Tibial artery (tissue), 4 donors: ENCODE measurements around the gene ROR1.

ENCODE experiments used
- DNase-seq, 2 donors: peaks; one replicate each; pipeline ENCODE4 v3.0.0-alpha.2; 2019
- H3K27ac ChIP-seq, 2 donors: fragments of 200-600 bp; sonication (generic) in 1 of 2; 1 replicate in 1 of 2; 2 replicates in 1 of 2; pipeline ENCODE4 v1.5.1; 2018 to 2019; ENCODE audit warnings: mild to moderate bottlenecking in 1 of 2
- H3K27me3 ChIP-seq, 2 donors: fragments of 200-600 bp; sonication (generic) in 1 of 2; one replicate each; pipeline versions ENCODE4 v1.5.1 to v1.6.0; 2016 to 2019
- H3K36me3 ChIP-seq, 3 donors: fragments of 200-600 bp; sonication (generic) in 2 of 3; one replicate each; pipeline ENCODE4 v1.5.1; 2016 to 2019; ENCODE audit warnings: mild to moderate bottlenecking in 2 of 3
- H3K4me1 ChIP-seq, 4 donors: fragments of 200-600 bp; sonication (generic) in 2 of 4; 1 replicate in 3 of 4; 2 replicates in 1 of 4; pipeline ENCODE4 v1.5.1; 2016 to 2019
- H3K4me3 ChIP-seq, 2 donors: fragments of 200-600 bp; sonication (generic) in 1 of 2; 1 replicate in 1 of 2; 2 replicates in 1 of 2; pipeline ENCODE4 v1.5.1; 2018 to 2019; ENCODE audit warnings: mild to moderate bottlenecking in 2 of 2
- H3K9me3 ChIP-seq, 3 donors: fragments of 200-600 bp; sonication (generic) in 1 of 3; one replicate each; pipeline ENCODE4 v1.5.1; 2016 to 2019
- intact Hi-C: fragments of 100-400 bp; cut with DNase I; formaldehyde crosslinking; loops from one replicate; pipeline ENCODE4 v1.15.0; 2023; ENCODE audit warnings: low total_unique reads
- TF ChIP-seq, protein P1 (sequence below), 2 experiments: fragments of 200-600 bp in 1 of 2; fragments of 450-650 bp in 1 of 2; IDR thresholded peaks; one replicate each; pipeline ENCODE4 v1.5.1; 2017 to 2019; ENCODE audit warnings: antibody characterized with exemption in 2 of 2, mild to moderate bottlenecking in 1 of 2, moderate library complexity in 1 of 2

ROR1 gene

DNA sequence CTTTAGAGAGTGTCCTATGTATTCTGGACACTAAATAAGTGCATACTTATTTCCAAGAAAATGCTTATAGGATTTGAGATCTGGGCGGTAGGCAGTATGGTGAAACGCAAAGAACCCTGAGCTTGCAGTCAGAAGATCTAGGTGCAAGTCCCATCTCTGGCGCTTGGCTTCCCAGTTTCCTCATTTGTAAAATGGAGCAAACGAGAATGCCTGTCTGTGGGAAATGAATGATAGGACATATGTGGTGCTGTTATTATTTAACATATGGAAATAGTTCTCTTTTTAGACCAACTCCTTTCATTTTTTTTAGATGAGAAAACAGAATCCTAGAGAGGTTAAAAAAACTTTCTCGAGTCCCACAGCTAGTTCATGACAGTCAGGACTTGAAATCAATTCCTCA, 25.2 kb upstream of the ROR1 start:
- no peaks in the 10 kb centered on the region for H3K36me3 ChIP-seq
- peaks cover 0 to 27% (median 9%) of the 10 kb centered on the region in 4 donors for H3K4me1 ChIP-seq
- H3K27me3 ChIP-seq = no peaks in the 10 kb centered on the region
- intact Hi-C loops = no loop called here
- H3K4me3 ChIP-seq = no peak overlapping the region
- TF ChIP-seq, protein P1, sequence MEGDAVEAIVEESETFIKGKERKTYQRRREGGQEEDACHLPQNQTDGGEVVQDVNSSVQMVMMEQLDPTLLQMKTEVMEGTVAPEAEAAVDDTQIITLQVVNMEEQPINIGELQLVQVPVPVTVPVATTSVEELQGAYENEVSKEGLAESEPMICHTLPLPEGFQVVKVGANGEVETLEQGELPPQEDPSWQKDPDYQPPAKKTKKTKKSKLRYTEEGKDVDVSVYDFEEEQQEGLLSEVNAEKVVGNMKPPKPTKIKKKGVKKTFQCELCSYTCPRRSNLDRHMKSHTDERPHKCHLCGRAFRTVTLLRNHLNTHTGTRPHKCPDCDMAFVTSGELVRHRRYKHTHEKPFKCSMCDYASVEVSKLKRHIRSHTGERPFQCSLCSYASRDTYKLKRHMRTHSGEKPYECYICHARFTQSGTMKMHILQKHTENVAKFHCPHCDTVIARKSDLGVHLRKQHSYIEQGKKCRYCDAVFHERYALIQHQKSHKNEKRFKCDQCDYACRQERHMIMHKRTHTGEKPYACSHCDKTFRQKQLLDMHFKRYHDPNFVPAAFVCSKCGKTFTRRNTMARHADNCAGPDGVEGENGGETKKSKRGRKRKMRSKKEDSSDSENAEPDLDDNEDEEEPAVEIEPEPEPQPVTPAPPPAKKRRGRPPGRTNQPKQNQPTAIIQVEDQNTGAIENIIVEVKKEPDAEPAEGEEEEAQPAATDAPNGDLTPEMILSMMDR (IDR thresholded peaks at IDR 0.05) = no peak
- no peaks in the 10 kb centered on the region for H3K9me3 ChIP-seq
- DNase-seq = no peak
- no peak overlapping the region for H3K27ac ChIP-seq

DNA sequence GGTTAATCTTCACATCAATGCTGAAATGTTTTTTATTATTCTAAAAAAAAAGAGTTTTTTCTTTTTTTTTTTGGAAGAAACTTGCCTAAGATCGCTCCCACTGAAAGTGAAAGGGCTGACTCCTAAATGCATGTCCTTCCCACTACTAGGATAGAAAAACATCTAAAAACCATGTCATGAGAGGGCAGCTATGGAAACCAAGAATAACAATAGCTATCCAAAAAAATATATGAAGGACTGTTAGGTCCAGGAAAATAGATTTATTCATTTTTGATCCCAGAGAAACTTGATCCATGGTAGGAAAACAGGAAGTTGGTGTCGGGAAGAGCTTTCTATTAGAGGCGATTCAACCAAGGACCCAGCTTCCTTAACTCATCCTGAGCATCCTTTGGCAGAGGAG, 23.1 kb upstream of the ROR1 start:
- peak overlapping the region; percentile 31 to 39 for H3K4me3 ChIP-seq
- intact Hi-C loops = no loop called here
- DNase-seq = no peak

DNA sequence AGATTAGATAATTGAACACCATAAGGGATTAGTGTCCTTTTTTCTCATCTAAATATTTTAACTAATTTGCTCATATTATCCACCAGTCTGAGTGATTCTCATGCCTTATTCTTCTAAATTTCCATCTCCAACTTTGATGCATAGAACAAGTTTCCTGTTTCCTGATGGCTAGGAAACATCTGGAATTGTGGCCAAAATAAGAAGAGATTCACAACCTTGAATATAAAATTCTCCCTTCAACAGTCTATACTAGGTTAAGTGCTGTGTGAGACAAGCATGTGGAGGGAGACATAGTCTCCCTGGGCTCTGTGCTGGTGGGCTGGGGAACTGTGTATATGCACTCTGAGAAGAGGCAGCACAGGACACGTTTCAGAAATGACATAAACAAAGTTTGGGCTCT, 21.6 kb upstream of the ROR1 start:
- no peaks in the 10 kb centered on the region for H3K27me3 ChIP-seq
- no peak overlapping the region for H3K27ac ChIP-seq
- intact Hi-C loops = no loop called here
- no peaks in the 10 kb centered on the region for H3K9me3 ChIP-seq
- TF ChIP-seq, protein P1 (IDR thresholded peaks at IDR 0.05) = no peak
- no peak overlapping the region for H3K4me3 ChIP-seq
- H3K36me3 ChIP-seq = no peaks in the 10 kb centered on the region
- H3K4me1 ChIP-seq = peaks cover 0 to 17% (median 8%) of the 10 kb centered on the region in 4 donors
- DNase-seq = no peak

More for the DNA sequence above, 23.1 kb upstream of the ROR1 start:
- TF ChIP-seq, protein P1 (IDR thresholded peaks at IDR 0.05) = no peak
- H3K27ac ChIP-seq = peak overlapping the region in 1 of 2 donors; percentile 36
- H3K36me3 ChIP-seq = no peaks in the 10 kb centered on the region
- H3K4me1 ChIP-seq = peaks cover 0 to 27% (median 9%) of the 10 kb centered on the region in 4 donors
- H3K9me3 ChIP-seq = no peaks in the 10 kb centered on the region
- no peaks in the 10 kb centered on the region for H3K27me3 ChIP-seq

DNA sequence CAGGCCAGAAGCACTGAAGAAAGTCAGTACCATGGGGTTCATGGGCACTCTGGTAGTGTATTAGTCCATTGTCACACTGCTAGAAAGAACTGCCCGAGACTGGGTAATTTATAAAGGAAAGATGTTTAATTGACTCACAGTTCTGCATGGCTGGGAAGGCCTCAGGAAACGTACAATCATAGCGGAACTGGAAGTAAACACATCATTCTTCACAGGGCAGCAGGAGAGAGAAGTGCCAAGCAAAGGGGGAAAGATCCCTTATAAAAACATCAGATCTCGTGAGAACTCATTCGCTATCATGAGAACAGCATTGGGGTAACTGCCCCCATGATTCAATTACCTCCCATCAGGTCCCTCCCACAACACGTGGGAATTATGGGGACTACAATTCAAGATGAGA, 20.2 kb upstream of the ROR1 start:
- DNase-seq = no peak
- TF ChIP-seq, protein P1 (IDR thresholded peaks at IDR 0.05) = no peak
- no peaks in the 10 kb centered on the region for H3K27me3 ChIP-seq
- H3K9me3 ChIP-seq = no peaks in the 10 kb centered on the region
- no peak overlapping the region for H3K4me3 ChIP-seq
- intact Hi-C loops = no loop called here
- peaks cover 0 to 10% (median 3%) of the 10 kb centered on the region in 4 donors for H3K4me1 ChIP-seq
- no peaks in the 10 kb centered on the region for H3K36me3 ChIP-seq
- H3K27ac ChIP-seq = no peak overlapping the region

DNA sequence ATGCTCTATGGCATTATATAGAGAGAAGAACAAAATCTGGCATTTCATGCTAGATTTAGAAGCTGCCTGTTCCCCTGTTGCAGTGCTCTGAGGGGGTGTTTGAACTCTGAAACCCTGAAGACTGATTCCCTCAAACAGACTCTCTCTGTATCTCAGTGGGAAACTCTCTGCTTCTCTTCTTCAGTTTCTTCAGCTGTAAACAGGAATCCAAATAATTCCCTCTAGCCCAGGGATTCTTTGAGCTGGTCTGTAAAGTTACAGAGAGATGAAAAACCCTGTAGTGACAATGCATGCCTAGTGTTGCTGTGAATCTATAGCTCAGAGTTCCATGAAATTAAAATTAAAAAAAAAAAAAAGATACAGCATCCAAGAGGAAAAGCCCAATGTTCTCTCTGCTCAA, 17.0 kb upstream of the ROR1 start:
- H3K9me3 ChIP-seq = no peaks in the 10 kb centered on the region
- H3K4me1 ChIP-seq = no peaks in the 10 kb centered on the region
- H3K27me3 ChIP-seq = no peaks in the 10 kb centered on the region
- H3K36me3 ChIP-seq = no peaks in the 10 kb centered on the region
- no peak for DNase-seq
- intact Hi-C loops = no loop called here
- H3K27ac ChIP-seq = no peak overlapping the region
- TF ChIP-seq, protein P1 (IDR thresholded peaks at IDR 0.05) = no peak
- no peak overlapping the region for H3K4me3 ChIP-seq

DNA sequence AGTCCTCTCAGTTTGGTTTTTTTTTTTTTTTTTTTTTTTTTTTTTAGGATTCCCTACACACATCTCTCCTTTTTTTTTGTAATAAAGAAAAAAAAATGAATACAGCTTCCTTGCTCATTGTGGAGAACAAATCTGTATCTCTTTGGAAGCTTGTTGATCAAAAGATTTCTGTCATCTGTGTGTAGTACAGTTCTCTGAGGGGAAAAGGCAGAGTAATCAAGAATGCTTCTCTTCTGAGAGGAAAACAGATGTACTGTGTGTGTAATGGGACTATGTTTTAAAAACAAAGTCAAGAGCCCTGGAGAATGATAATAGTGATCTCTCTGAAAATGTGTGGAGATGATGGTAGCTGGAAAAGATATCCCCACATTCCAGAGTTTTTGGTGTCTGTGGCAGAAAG, 16.5 kb upstream of the ROR1 start:
- Histone ChIP-seq H3K4me1 (no peaks in the 10 kb centered on the region), H3K36me3 (no peaks in the 10 kb centered on the region), H3K9me3 (no peaks in the 10 kb centered on the region), H3K4me3 (no peak overlapping the region), H3K27me3 (no peaks in the 10 kb centered on the region), H3K27ac (no peak overlapping the region)
- intact Hi-C loops = no loop called here
- TF ChIP-seq, protein P1 (IDR thresholded peaks at IDR 0.05) = no peak
- DNase-seq = no peak
